Panc1 (cell line): ENCODE results near the gene TP53RK. TPM values are rescaled to one million over a fixed set of nuclear protein-coding genes. Genes with fewer than 3 reads are reported as not detected.

ENCODE experiments used
- ATAC-seq: fragments of 200-7000 bp; cut with Tn5 transposase; 2 replicates; pipeline ENCODE4 v1.9.1; 2020; ENCODE audit warnings: mild to moderate bottlenecking, moderate library complexity
- BruUV-seq: library from RNA; stranded (reverse); fragments of 400-500 nt; replicated peaks from 2 replicates; lab custom pipeline; 2021; lab: Mats Ljungman, UMichigan
- CTCF ChIA-PET: fragments of 300-600 bp; sonication (Branson Sonifier 250); formaldehyde crosslinking; loops from one replicate; lab custom pipeline; 2022; ENCODE audit warnings: antibody characterized with exemption; lab: Charles Lee
- POLR2A ChIA-PET: fragments of 300-600 bp; sonication (Branson Sonifier 250); formaldehyde crosslinking; loops from one replicate; lab custom pipeline; 2022; ENCODE audit warnings: antibody characterized with exemption; lab: Charles Lee
- DNase-seq: peaks from one replicate; pipeline ENCODE4 v3.0.0-alpha.2; 2010; ENCODE audit warnings: low read depth, low spot score
- H3K27ac ChIP-seq: 2 replicates; pipeline ENCODE4 v1.5.1; 2011; ENCODE audit warnings: mild to moderate bottlenecking, low read length, inconsistent platforms
- H3K27me3 ChIP-seq: fragments of 200-500 bp; sonication (Bioruptor generic); 2 replicates; pipeline ENCODE4 v1.6.0; 2014; ENCODE audit warnings: low read length, inconsistent platforms; ENCODE audit not compliant: control insufficient read depth, insufficient read depth
- H3K36me3 ChIP-seq: fragments of 200-500 bp; sonication (Bioruptor generic); 2 replicates; pipeline ENCODE4 v1.5.1; 2014; ENCODE audit warnings: inconsistent platforms, mild to moderate bottlenecking, low read length, moderate library complexity; ENCODE audit not compliant: control insufficient read depth, insufficient read depth
- H3K4me1 ChIP-seq: 2 replicates; pipeline ENCODE4 v1.5.1; 2011; ENCODE audit warnings: inconsistent platforms, mild to moderate bottlenecking, low read length, moderate library complexity; ENCODE audit not compliant: control insufficient read depth, insufficient read depth
- H3K4me3 ChIP-seq, 2 experiments: 2 replicates each; pipeline ENCODE4 v1.5.1; 2011 to 2012; ENCODE audit warnings: low read depth in 2 of 2, low read length in 2 of 2, mild to moderate bottlenecking in 2 of 2, inconsistent platforms in 1 of 2, moderate library complexity in 1 of 2
- H3K9me3 ChIP-seq: fragments of 200-500 bp; sonication (Bioruptor generic); 2 replicates; pipeline ENCODE4 v1.5.1; 2014; ENCODE audit warnings: low read depth, mild to moderate bottlenecking, inconsistent platforms, low read length, moderate library complexity; ENCODE audit not compliant: control insufficient read depth, insufficient read depth
- POLR2AphosphoS5 ChIP-seq: IDR thresholded peaks from 2 replicates; pipeline ENCODE4 v1.6.1; 2012; ENCODE audit warnings: mild to moderate bottlenecking, low read depth, low read length, moderate library complexity
- SIN3A ChIP-seq: IDR thresholded peaks from 2 replicates; pipeline ENCODE4 v1.6.1; 2012; ENCODE audit warnings: low read depth, mild to moderate bottlenecking, low read length, moderate library complexity, borderline replicate concordance; ENCODE audit not compliant: insufficient read depth
- TCF7L2 ChIP-seq: IDR thresholded peaks from 2 replicates; pipeline ENCODE4 v1.6.1; 2011; ENCODE audit warnings: mild to moderate bottlenecking, low read depth, low read length, inconsistent platforms
- in situ Hi-C: cut with HindIII; loops from 2 replicates; pipeline ENCODE4 v1.10.0; 2016; ENCODE audit warnings: low sequenced_read_pairs, low pct_unique_long_range_greater_than_20kb
- intact Hi-C: fragments of 100-400 bp; cut with micrococcal nuclease; formaldehyde crosslinking; loops from one replicate; pipeline ENCODE4 v1.10.0; 2022; ENCODE audit not compliant: unreplicated experiment
- total RNA-seq: library from RNA; stranded (reverse); gene quantifications from one replicate; pipeline ENCODE4 v1.2.1, GENCODE V29; 2021; ENCODE audit not compliant: unreplicated experiment
- TF ChIP-seq, protein P1 (sequence below): fragments of 450-650 bp; IDR thresholded peaks from 2 replicates; pipeline ENCODE4 v1.5.1; 2017; ENCODE audit warnings: mild to moderate bottlenecking
- TF ChIP-seq, protein P2 (sequence below), 2 experiments: IDR thresholded peaks; 2 replicates each; pipeline ENCODE4 v1.6.1; 2011 to 2012; ENCODE audit warnings: low read depth in 2 of 2, control low read depth in 1 of 2, low read length in 1 of 2, mild to moderate bottlenecking in 1 of 2, moderate library complexity in 1 of 2; ENCODE audit not compliant: insufficient read depth in 1 of 2

The TP53RK gene
- total RNA-seq, 1 experiment from 2014 or later: 13.7 TPM

DNA sequence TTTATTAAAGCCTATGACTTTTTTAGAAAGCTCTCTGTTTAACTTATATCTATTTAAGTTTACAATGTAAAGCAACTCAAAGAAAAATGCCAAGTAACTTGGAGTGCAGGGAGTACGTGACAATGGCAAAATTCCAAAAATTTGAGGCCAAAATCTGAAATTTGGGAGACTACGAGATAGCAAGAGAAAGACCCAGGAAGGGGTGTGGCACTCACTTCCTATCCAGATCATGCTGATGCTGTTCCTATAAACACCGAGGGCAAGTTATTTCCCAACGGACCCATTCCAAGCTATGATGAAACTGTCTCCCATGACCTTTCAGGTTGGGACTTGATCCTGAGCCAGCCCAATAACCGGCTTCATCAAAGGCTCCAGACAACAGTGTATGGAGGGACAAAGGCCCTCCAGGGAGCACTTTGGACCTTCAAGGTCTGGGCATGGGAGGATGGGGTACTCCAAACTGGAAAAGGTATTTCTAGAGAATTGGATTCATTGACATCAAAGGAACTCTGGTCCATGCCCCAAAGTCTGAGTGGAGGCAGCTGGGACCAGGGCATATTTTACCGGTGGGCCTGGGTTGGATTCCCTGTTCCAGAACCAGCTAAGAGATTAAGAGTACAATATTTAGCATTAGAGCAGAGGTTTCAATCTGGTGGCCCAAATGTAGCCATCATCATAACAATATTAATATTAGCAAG, 22.3 kb downstream of the TP53RK start:
- no peaks in the 10 kb centered on the region for H3K36me3 ChIP-seq
- CTCF ChIA-PET: no interaction called here
- no peaks in the 10 kb centered on the region for H3K4me1 ChIP-seq
- ATAC-seq (no peak), DNase-seq (no peak)
- H3K27me3 ChIP-seq: no peaks in the 10 kb centered on the region
- intact Hi-C loops (no loop called here), in situ Hi-C loops (no loop called here)
- H3K27ac ChIP-seq: no peak overlapping the region
- TF ChIP-seq, protein P1, sequence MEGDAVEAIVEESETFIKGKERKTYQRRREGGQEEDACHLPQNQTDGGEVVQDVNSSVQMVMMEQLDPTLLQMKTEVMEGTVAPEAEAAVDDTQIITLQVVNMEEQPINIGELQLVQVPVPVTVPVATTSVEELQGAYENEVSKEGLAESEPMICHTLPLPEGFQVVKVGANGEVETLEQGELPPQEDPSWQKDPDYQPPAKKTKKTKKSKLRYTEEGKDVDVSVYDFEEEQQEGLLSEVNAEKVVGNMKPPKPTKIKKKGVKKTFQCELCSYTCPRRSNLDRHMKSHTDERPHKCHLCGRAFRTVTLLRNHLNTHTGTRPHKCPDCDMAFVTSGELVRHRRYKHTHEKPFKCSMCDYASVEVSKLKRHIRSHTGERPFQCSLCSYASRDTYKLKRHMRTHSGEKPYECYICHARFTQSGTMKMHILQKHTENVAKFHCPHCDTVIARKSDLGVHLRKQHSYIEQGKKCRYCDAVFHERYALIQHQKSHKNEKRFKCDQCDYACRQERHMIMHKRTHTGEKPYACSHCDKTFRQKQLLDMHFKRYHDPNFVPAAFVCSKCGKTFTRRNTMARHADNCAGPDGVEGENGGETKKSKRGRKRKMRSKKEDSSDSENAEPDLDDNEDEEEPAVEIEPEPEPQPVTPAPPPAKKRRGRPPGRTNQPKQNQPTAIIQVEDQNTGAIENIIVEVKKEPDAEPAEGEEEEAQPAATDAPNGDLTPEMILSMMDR: no peak
- no peak for TF ChIP-seq POLR2AphosphoS5
- TF ChIP-seq SIN3A: no peak
- TF ChIP-seq, protein P2, sequence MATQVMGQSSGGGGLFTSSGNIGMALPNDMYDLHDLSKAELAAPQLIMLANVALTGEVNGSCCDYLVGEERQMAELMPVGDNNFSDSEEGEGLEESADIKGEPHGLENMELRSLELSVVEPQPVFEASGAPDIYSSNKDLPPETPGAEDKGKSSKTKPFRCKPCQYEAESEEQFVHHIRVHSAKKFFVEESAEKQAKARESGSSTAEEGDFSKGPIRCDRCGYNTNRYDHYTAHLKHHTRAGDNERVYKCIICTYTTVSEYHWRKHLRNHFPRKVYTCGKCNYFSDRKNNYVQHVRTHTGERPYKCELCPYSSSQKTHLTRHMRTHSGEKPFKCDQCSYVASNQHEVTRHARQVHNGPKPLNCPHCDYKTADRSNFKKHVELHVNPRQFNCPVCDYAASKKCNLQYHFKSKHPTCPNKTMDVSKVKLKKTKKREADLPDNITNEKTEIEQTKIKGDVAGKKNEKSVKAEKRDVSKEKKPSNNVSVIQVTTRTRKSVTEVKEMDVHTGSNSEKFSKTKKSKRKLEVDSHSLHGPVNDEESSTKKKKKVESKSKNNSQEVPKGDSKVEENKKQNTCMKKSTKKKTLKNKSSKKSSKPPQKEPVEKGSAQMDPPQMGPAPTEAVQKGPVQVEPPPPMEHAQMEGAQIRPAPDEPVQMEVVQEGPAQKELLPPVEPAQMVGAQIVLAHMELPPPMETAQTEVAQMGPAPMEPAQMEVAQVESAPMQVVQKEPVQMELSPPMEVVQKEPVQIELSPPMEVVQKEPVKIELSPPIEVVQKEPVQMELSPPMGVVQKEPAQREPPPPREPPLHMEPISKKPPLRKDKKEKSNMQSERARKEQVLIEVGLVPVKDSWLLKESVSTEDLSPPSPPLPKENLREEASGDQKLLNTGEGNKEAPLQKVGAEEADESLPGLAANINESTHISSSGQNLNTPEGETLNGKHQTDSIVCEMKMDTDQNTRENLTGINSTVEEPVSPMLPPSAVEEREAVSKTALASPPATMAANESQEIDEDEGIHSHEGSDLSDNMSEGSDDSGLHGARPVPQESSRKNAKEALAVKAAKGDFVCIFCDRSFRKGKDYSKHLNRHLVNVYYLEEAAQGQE (IDR thresholded peaks at IDR 0.05; ENCODE audit: insufficient read depth in 1 of 2, low read depth in 2 of 2, low read length in 1 of 2): no peak
- no peak for TF ChIP-seq TCF7L2
- H3K9me3 ChIP-seq: peaks cover 3% of the 10 kb centered on the region; the same call in 1 of the 2 replicates
- no TSS peak for BruUV-seq
- no peak overlapping the region for H3K4me3 ChIP-seq
- POLR2A ChIA-PET: no interaction called here

DNA sequence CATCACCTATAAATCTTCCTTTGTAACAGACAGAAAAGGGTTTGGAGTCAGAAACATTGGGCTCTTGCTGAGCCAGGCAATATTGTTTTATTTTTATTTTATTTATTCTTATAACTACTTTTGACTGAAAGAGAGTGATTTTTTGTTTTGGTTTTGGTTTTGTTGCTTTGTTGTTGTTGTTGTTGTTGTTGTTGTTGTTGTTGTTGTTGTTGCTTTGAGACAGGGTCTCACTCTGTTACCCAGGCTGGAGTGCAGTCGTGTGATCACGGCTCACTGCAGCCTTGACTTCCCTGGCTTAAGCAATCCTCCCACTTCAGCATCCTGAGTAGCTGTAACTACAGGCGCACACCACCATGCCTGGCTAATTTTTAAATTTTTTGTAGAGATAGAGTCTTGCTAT, 22.9 kb downstream of the TP53RK start:
- ATAC-seq (no peak), DNase-seq (no peak)
- H3K27ac ChIP-seq: no peak overlapping the region
- POLR2A ChIA-PET: no interaction called here
- H3K4me3 ChIP-seq: no peak overlapping the region
- peaks cover 3% of the 10 kb centered on the region; the same call in 1 of the 2 replicates for H3K9me3 ChIP-seq
- no peaks in the 10 kb centered on the region for H3K4me1 ChIP-seq
- H3K36me3 ChIP-seq: no peaks in the 10 kb centered on the region
- CTCF ChIA-PET: no interaction called here
- no peaks in the 10 kb centered on the region for H3K27me3 ChIP-seq
- no peak for TF ChIP-seq SIN3A
- TF ChIP-seq, protein P1: no peak
- TF ChIP-seq, protein P2 (IDR thresholded peaks at IDR 0.05; ENCODE audit: insufficient read depth in 1 of 2, low read depth in 2 of 2, low read length in 1 of 2): no peak
- TF ChIP-seq TCF7L2: no peak
- intact Hi-C loops (no loop called here), in situ Hi-C loops (no loop called here)
- no TSS peak for BruUV-seq
